Stimulated activated CD4-positive, alpha-beta T cell treated with anti-CD3 and anti-CD28 coated beads, Interleukin-15, amount 100 ng/mL, for 48 hours (primary cell): ENCODE results near the gene SUCLA2.
"Not testable (repeated sequence)": the region's sequence is repeated elsewhere in the genome, so short reads cannot be mapped to it uniquely, and the experiment has no call there.

Experiments
- DNase-seq, 2 donors: peaks; one replicate each; pipeline ENCODE4 v3.0.0-alpha.2; 2020; ENCODE audit warnings: low read depth in 2 of 2

SUCLA2 gene

GRCh38 chr13:47991859-47992258 is 9.2 kb downstream of the SUCLA2 start:
- no peak for DNase-seq

- no peak for DNase-seq
Observed at GRCh38 chr13:47990920-47991466, 10.1 kb downstream of the SUCLA2 start.

- DNase-seq: no peak
Observed at GRCh38 chr13:47990427-47990826, 10.6 kb downstream of the SUCLA2 start.

- DNase-seq: no peak
Observed at GRCh38 chr13:47983070-47983469, 18.0 kb downstream of the SUCLA2 start.

- no peak for DNase-seq
Observed at GRCh38 chr13:47976325-47976724, 24.7 kb downstream of the SUCLA2 start.

- DNase-seq: no peak
Observed at GRCh38 chr13:47964863-47965262, 36.2 kb downstream of the SUCLA2 start.

- DNase-seq: no peak
Observed at GRCh38 chr13:47962237-47962636, 38.8 kb downstream of the SUCLA2 start.

GRCh38 chr13:47959468-47960247 is 41.4 kb downstream of the SUCLA2 start:
- no peak for DNase-seq

- no peak for DNase-seq
Observed at GRCh38 chr13:47957073-47957472, 44.0 kb downstream of the SUCLA2 start.

- no peak for DNase-seq
Observed at GRCh38 chr13:47955836-47956235, 45.2 kb downstream of the SUCLA2 start.

GRCh38 chr13:47949799-47950198 is 51.3 kb downstream of the SUCLA2 start:
- DNase-seq: no peak

GRCh38 chr13:47945738-47946137 is 55.3 kb downstream of the SUCLA2 start:
- no peak for DNase-seq

GRCh38 chr13:47945146-47945545 is 55.9 kb downstream of the SUCLA2 start:
- not testable (repeated sequence) for DNase-seq

GRCh38 chr13:47934371-47934770 is 66.7 kb downstream of the SUCLA2 start:
- no peak for DNase-seq

- no peak for DNase-seq
Observed at GRCh38 chr13:47932950-47933923, 67.8 kb downstream of the SUCLA2 start.

- no peak for DNase-seq
Observed at GRCh38 chr13:47930649-47931165, 70.4 kb downstream of the SUCLA2 start.

- DNase-seq: no peak
Observed at GRCh38 chr13:47929156-47929555, 71.9 kb downstream of the SUCLA2 start.

- no peak for DNase-seq
Observed at GRCh38 chr13:47917022-47917574, 84.0 kb downstream of the SUCLA2 start.

- DNase-seq: no peak
Observed at GRCh38 chr13:47908197-47908902, 92.7 kb downstream of the SUCLA2 start.

- no peak for DNase-seq
Observed at GRCh38 chr13:47904891-47905290, 96.2 kb downstream of the SUCLA2 start.

- no peak for DNase-seq
Observed at GRCh38 chr13:47904241-47904640, 96.8 kb downstream of the SUCLA2 start.
